Stomach (tissue), 9 donors: ENCODE measurements around the gene MCF2L2. TPM values are rescaled to one million over a fixed set of nuclear protein-coding genes. Genes with fewer than 3 reads are reported as not detected.
"Not testable (repeated sequence)": the region's sequence is repeated elsewhere in the genome, so short reads cannot be mapped to it uniquely, and the experiment has no call there.

ENCODE experiments used
- DNase-seq, 2 donors: peaks; one replicate each; pipeline versions ENCODE4 v3.0.0 to v3.0.0-alpha.2; 2013 to 2019
- H3K27ac ChIP-seq, 5 donors: fragments of 200-600 bp in 4 of 5; sonication (generic) in 4 of 5; one replicate each; pipeline ENCODE4 v1.5.1; 2013 to 2019; ENCODE audit warnings: mild to moderate bottlenecking in 1 of 5, moderate library complexity in 1 of 5
- H3K27me3 ChIP-seq, 3 donors: fragments of 200-600 bp; sonication (generic); one replicate each; pipeline ENCODE4 v1.5.1; 2017 to 2019; ENCODE audit warnings: mixed run types in 1 of 3
- H3K36me3 ChIP-seq, 4 donors: fragments of 200-600 bp; sonication (generic); 1 replicate in 3 of 4; 2 replicates in 1 of 4; pipeline ENCODE4 v1.5.1; 2016 to 2019
- H3K4me1 ChIP-seq, 4 donors: fragments of 200-600 bp; sonication (generic); one replicate each; pipeline ENCODE4 v1.5.1; 2016 to 2019
- H3K4me3 ChIP-seq, 4 donors: fragments of 200-600 bp; sonication (generic) in 3 of 4; one replicate each; pipeline ENCODE4 v1.5.1; 2016 to 2019; ENCODE audit warnings: mild to moderate bottlenecking in 1 of 4
- H3K9me3 ChIP-seq, 4 donors: fragments of 200-600 bp; sonication (generic); one replicate each; pipeline ENCODE4 v1.5.1; 2016 to 2019
- EP300 ChIP-seq: sonication (generic); formaldehyde crosslinking; IDR thresholded peaks from one replicate; pipeline ENCODE4 v1.6.1; 2017; ENCODE audit warnings: antibody characterized with exemption
- POLR2A ChIP-seq, 4 donors: fragments of 450-650 bp; IDR thresholded peaks; one replicate each; pipeline ENCODE4 v1.6.1; 2016; ENCODE audit warnings: antibody characterized with exemption in 4 of 4, control low read depth in 2 of 4, mild to moderate bottlenecking in 1 of 4, moderate library complexity in 1 of 4
- POLR2AphosphoS5 ChIP-seq, 3 donors: sonication (generic); formaldehyde crosslinking; IDR thresholded peaks; one replicate each; pipeline ENCODE4 v1.6.1; 2016; ENCODE audit warnings: antibody characterized with exemption in 3 of 3
- WGBS, 5 donors: extraction: QIAGEN DNeasy Blood & Tissue Kit in 3 of 5; methylation state at CpG; one replicate each; pipeline versions ENCODE4 v1.1.5 to v1.1.7; 2013 to 2018; 5-methylcytosine and 5-hydroxymethylcytosine counted together
- intact Hi-C: fragments of 100-400 bp; cut with DNase I; formaldehyde crosslinking; loops from one replicate; pipeline ENCODE4 v1.15.1; 2023; ENCODE audit warnings: low total_unique reads
- polyA plus RNA-seq, 3 donors: library from polyadenylated mRNA; stranded (reverse); fragments of 200-250 nt; gene quantifications; one replicate each; pipeline ENCODE4 v1.2.3, GENCODE V29; 2013
- total RNA-seq, 5 donors: library from RNA; depleted of rRNA; stranded (reverse); fragments of >200 nt; gene quantifications; one replicate each; pipeline versions ENCODE4 v1.1.0 to v1.2.3, GENCODE V29; 2014 to 2016
- TF ChIP-seq, protein P1 (sequence below), 7 experiments: fragments of 450-650 bp in 4 of 7; fragments of 200-600 bp in 3 of 7; sonication (generic) in 3 of 7; IDR thresholded peaks; one replicate each; pipeline ENCODE4 v1.5.1; 2016 to 2019; ENCODE audit warnings: antibody characterized with exemption in 7 of 7, control low read depth in 2 of 7, mild to moderate bottlenecking in 1 of 7
- donor health status: healthy with polysubstance abuse.
- donor health status: Bipolar disorder and iron deficiency.
- donor health status: healthy.

Gene MCF2L2
- total and polyA plus RNA-seq, 8 donors, result 0.05 to 2.0 (median 0.22) TPM; not detected in 2

DNA sequence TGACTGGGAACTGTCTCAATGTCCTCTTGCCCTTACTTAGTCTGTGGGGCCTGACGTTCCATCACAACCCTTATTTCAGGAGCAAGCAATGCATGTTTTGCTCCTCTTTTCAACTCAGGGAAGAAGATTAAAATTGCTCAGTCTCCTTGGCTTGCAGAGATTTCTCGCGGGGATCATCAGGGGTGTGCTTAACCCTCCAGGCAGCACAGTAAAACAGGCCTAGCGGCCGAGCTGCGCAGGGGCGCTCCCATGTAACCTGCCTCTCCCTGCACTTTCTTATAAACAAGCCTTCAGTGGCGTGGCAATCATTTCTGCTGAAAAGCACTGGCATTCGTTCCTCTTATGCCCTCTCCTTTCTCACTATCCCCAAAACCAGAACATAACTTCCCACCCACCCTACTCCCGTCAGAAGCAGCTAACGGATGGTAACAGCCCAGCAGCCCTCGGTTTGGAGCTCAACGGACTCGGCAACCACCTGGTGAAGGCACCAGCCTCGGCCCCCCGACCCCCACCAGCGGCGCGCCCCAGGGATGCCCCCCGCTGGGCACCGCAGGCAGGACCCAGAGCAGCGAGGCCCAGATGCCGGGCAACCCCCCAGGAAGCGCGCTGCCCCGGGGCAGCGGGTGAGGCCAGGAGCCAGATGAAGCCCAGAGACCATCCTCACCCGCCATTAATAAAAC lies 1.1 kb downstream of the MCF2L2 start:
- DNase-seq, result peak in 1 of 2 donors; percentile 12
- peaks cover 16 to 21% (median 20%) of the 10 kb centered on the region in 4 donors for H3K4me1 ChIP-seq
- TF ChIP-seq EP300 (no peak), POLR2AphosphoS5 (IDR thresholded peaks at IDR 0.05) (no peak), POLR2A (IDR thresholded peaks at IDR 0.05) (no peak)
- TF ChIP-seq, protein P1, sequence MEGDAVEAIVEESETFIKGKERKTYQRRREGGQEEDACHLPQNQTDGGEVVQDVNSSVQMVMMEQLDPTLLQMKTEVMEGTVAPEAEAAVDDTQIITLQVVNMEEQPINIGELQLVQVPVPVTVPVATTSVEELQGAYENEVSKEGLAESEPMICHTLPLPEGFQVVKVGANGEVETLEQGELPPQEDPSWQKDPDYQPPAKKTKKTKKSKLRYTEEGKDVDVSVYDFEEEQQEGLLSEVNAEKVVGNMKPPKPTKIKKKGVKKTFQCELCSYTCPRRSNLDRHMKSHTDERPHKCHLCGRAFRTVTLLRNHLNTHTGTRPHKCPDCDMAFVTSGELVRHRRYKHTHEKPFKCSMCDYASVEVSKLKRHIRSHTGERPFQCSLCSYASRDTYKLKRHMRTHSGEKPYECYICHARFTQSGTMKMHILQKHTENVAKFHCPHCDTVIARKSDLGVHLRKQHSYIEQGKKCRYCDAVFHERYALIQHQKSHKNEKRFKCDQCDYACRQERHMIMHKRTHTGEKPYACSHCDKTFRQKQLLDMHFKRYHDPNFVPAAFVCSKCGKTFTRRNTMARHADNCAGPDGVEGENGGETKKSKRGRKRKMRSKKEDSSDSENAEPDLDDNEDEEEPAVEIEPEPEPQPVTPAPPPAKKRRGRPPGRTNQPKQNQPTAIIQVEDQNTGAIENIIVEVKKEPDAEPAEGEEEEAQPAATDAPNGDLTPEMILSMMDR (IDR thresholded peaks at IDR 0.05), result no peak
- H3K27me3 ChIP-seq, result peaks cover 8 to 69% (median 26%) of the 10 kb centered on the region in 3 donors
- no peaks in the 10 kb centered on the region for H3K36me3 ChIP-seq
- H3K9me3 ChIP-seq, result no peaks in the 10 kb centered on the region
- H3K27ac ChIP-seq, result no peak overlapping the region
- 32 to 48% (median 37%) methylated on average over 20 to 28 of the region's 28 CpGs for WGBS, 5 donors
- intact Hi-C loops, result no loop called here
- H3K4me3 ChIP-seq, result peak overlapping the region; percentile 62 to 92 (median 79)

DNA sequence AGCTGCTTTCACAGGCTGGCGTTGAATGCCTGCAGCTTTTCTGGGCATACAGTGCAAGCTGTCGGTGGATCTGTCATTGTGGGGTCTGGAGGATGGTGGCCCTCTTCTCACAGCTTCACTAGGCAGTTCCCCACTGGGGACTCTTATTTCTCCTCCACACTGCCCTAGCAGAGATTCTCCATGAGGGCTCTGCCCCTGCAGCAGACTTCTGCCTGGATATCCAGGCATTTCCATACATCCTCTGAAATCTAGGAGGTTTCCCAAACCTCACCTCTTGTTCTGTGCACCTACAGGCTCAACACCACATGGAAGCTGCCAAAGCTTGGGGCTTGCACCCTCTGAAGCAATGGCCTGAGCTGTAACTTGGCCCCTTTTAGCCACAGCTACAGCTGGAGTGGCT lies 9.6 kb downstream of the MCF2L2 start:
- WGBS, 5 donors, result 94 to 100% (median 98%) methylated on average over 1 to 2 of the region's 2 CpGs
- intact Hi-C loops, result not testable (repeated sequence)

DNA sequence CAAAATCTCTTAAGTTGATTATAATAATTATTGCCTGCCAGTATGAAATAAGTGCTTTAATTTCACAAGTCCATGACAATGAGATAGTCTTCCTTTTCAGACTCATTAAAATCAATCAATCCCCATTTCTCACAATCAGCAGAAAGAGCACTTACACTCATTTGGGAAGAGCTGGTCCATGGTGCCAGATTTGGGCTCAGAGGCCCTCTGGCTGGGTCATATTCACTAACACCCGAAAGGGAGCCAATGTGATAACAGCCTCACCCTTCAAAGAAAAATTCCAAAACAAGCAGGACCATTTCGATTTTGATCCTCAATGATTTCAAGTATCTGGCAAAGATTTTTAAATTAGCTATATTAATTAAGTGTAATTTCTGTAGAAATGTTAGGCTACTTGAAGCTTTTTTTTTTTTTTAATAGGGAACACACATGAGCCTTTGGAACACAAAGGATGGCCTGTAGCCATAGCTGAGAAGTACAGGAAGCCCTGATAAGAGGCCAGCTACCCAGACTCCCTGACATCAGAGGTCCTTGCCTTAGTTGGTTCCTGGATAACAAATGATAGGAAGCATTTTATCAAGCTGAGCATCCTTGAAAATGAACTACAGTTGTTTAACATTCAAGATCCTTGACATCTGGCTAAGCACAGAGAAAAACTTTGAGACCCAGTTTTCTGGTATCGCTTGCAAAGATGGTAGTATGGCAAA lies 17.1 kb downstream of the MCF2L2 start:
- no peak for DNase-seq
- no peak overlapping the region for H3K27ac ChIP-seq
- no peaks in the 10 kb centered on the region for H3K9me3 ChIP-seq
- no peaks in the 10 kb centered on the region for H3K4me1 ChIP-seq
- H3K4me3 ChIP-seq, result no peak overlapping the region
- 65 to 84% (median 81%) methylated on average over 3 of the region's 3 CpGs for WGBS, 5 donors
- intact Hi-C loops, result no loop called here
- no peaks in the 10 kb centered on the region for H3K36me3 ChIP-seq
- TF ChIP-seq POLR2A (IDR thresholded peaks at IDR 0.05) (no peak), EP300 (no peak), POLR2AphosphoS5 (IDR thresholded peaks at IDR 0.05) (no peak)
- TF ChIP-seq, protein P1 (IDR thresholded peaks at IDR 0.05), result no peak
- H3K27me3 ChIP-seq, result no peaks in the 10 kb centered on the region

More for the DNA sequence above, 9.6 kb downstream of the MCF2L2 start:
- H3K9me3 ChIP-seq, result peaks cover 7 to 38% (median 32%) of the 10 kb centered on the region in 4 donors
- H3K27ac ChIP-seq, H3K4me1 ChIP-seq, DNase-seq, H3K4me3 ChIP-seq, H3K27me3 ChIP-seq, H3K36me3 ChIP-seq: not testable (repeated sequence)

DNA sequence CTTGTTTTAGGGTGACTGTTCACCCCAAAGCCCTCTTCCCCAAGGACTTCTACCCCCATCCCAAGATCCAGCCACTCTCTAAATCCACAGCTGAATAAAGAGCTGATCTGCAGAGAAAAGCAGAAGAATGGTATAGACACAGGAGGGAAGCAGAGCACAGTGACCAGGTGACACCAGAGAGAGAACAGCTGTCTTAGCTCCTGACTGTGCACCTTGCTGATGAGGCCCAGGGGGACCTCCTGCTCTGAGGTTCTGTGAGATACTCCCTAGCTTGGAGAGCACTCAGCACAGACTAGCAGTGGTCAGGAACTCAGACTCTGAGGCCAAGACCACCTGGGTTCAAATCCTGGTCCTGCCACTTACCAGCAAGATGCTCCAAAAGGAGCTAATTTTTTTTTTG lies 17.7 kb downstream of the MCF2L2 start:
- Histone ChIP-seq H3K27me3 (no peaks in the 10 kb centered on the region), H3K36me3 (no peaks in the 10 kb centered on the region), H3K4me1 (no peaks in the 10 kb centered on the region), H3K9me3 (no peaks in the 10 kb centered on the region), H3K4me3 (no peak overlapping the region), H3K27ac (no peak overlapping the region)
- intact Hi-C loops, result no loop called here
- TF ChIP-seq POLR2AphosphoS5 (IDR thresholded peaks at IDR 0.05) (no peak), POLR2A (IDR thresholded peaks at IDR 0.05) (no peak), EP300 (no peak)
- TF ChIP-seq, protein P1 (IDR thresholded peaks at IDR 0.05), result no peak
- no peak for DNase-seq

DNA sequence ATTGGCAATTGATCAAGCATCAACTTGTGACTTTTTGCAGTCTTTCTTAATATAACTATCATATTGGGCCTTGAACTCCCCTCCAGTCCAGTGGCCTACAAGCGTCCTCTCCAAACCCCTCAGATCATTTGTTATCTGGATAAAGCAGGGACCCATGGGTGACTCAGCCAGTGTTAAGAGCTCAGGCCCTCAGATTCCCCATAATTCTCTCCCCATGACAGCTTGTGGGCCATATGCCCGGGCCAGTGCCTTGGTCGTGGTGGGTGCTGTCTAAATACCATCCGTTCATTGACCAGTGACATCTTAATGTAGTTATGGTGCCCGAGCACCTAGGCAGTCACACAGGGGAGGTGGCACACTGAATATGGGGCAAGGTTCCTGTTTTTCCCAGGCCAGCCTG lies 18.1 kb downstream of the MCF2L2 start:
- TF ChIP-seq POLR2AphosphoS5 (IDR thresholded peaks at IDR 0.05) (no peak), POLR2A (IDR thresholded peaks at IDR 0.05) (no peak), EP300 (no peak)
- TF ChIP-seq, protein P1 (IDR thresholded peaks at IDR 0.05), result no peak
- 79 to 88% (median 87%) methylated on average over 5 of the region's 5 CpGs for WGBS, 5 donors
- Histone ChIP-seq H3K36me3 (no peaks in the 10 kb centered on the region), H3K9me3 (no peaks in the 10 kb centered on the region), H3K4me1 (no peaks in the 10 kb centered on the region), H3K4me3 (no peak overlapping the region), H3K27ac (no peak overlapping the region), H3K27me3 (no peaks in the 10 kb centered on the region)
- DNase-seq, result no peak
- intact Hi-C loops, result no loop called here
